Ishikawa (cell line): Measurements from ENCODE around the gene FGF21.

Experiments
- EGR1 ChIP-seq: IDR thresholded peaks from 2 replicates; pipeline ENCODE4 v1.6.1; 2012
- TF ChIP-seq, protein P1 (sequence below): IDR thresholded peaks from 2 replicates; pipeline ENCODE4 v1.6.1; 2012

DNA sequence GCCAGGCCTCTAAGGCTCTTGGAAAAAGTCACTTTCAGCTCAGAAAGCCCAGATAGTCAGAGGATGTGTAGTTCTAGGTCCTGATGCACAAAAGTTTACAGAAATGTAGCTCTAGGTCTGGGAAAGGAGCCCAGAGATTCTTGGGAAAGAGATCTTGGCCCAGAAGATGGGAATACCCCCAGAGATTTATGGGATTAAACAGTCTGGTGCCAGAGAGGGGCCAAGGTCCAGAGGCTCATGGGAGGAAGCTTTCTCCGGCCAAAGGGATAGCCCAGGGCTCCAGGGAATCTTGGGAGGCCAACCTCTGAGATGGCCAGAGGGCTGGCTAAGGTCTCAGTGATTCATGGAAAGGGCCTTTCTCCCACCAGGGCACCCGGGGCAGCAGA, 40.4 kb downstream of the FGF21 start:
- TF ChIP-seq, protein P1, sequence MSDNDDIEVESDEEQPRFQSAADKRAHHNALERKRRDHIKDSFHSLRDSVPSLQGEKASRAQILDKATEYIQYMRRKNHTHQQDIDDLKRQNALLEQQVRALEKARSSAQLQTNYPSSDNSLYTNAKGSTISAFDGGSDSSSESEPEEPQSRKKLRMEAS: no peak
- TF ChIP-seq EGR1: no peak
